ENCODE results near the gene DNAH12. TPM values are rescaled to one million over a fixed set of nuclear protein-coding genes. Genes with fewer than 3 reads are reported as not detected.

The DNAH12 gene
- total RNA-seq, 1 donor from 2014 or later: 0.70 TPM

Other genes with a start within 250 kb of the DNAH12 start
- gene PDE12, start 11.9 kb upstream of the DNAH12 start, total RNA-seq: 28.6 TPM
- gene ARF4, start 53.0 kb upstream of the DNAH12 start, total RNA-seq: 130 TPM
- gene DENND6A, start 148.7 kb upstream of the DNAH12 start, total RNA-seq: 50.9 TPM
- gene SLMAP, start 212.0 kb upstream of the DNAH12 start, total RNA-seq: 159 TPM